HG03060 (cell line): Measurements from ENCODE around the gene ZMIZ1.

Experiments used
- ATAC-seq: cut with Tn5 transposase; IDR thresholded peaks from one replicate; pipeline ENCODE4 v1.9.1; 2021; ENCODE audit warnings: low read depth, moderate number of reproducible peaks; ENCODE audit not compliant: unreplicated experiment

ZMIZ1 gene, protein sequence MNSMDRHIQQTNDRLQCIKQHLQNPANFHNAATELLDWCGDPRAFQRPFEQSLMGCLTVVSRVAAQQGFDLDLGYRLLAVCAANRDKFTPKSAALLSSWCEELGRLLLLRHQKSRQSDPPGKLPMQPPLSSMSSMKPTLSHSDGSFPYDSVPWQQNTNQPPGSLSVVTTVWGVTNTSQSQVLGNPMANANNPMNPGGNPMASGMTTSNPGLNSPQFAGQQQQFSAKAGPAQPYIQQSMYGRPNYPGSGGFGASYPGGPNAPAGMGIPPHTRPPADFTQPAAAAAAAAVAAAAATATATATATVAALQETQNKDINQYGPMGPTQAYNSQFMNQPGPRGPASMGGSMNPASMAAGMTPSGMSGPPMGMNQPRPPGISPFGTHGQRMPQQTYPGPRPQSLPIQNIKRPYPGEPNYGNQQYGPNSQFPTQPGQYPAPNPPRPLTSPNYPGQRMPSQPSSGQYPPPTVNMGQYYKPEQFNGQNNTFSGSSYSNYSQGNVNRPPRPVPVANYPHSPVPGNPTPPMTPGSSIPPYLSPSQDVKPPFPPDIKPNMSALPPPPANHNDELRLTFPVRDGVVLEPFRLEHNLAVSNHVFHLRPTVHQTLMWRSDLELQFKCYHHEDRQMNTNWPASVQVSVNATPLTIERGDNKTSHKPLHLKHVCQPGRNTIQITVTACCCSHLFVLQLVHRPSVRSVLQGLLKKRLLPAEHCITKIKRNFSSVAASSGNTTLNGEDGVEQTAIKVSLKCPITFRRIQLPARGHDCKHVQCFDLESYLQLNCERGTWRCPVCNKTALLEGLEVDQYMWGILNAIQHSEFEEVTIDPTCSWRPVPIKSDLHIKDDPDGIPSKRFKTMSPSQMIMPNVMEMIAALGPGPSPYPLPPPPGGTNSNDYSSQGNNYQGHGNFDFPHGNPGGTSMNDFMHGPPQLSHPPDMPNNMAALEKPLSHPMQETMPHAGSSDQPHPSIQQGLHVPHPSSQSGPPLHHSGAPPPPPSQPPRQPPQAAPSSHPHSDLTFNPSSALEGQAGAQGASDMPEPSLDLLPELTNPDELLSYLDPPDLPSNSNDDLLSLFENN

DNA sequence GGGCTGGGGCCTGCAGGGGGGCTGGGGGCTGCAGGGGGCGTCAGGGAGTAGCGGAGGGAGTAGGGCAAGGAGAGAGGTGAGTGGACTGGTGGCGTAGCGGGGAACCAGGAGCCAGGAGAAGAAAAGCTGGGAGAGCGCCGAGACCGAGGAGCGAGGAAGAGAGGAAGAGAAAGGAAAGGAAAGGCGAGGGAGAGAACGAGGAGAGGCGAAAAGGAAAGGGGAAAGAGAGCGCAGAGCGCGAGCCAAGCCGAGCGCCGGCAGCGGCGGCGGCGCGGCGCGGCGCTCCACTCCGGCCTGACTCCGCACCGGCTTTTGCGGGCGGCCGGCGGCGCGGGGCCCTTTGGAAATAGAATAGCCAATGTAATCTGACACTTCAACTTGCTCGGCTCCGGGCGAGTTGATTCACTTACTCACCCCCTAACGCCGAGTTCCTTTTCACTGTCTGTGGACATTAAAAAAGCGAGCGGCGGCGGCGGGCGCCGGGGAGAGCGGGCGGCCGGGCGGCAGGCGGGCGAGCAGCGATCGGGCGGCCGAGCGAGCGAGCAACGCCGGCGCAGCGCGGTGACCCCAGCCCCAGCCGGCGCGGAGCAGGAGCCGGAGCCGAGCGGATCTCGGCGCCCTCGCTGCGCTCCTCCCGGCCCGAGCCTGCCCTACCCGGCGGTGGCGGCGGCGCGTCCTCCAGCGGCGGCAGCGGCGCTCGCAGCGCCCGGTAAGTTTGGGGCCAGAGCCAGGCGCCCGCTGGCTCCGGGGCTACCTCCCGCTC is at the start of gene ZMIZ1:
Gene ZMIZ1, plus strand, starts transcription at position 405 of the 763 bp plus-strand sequence. CDS start 132,667 bp downstream, outside the sequence.
- ATAC-seq, result peak; percentile 42

DNA sequence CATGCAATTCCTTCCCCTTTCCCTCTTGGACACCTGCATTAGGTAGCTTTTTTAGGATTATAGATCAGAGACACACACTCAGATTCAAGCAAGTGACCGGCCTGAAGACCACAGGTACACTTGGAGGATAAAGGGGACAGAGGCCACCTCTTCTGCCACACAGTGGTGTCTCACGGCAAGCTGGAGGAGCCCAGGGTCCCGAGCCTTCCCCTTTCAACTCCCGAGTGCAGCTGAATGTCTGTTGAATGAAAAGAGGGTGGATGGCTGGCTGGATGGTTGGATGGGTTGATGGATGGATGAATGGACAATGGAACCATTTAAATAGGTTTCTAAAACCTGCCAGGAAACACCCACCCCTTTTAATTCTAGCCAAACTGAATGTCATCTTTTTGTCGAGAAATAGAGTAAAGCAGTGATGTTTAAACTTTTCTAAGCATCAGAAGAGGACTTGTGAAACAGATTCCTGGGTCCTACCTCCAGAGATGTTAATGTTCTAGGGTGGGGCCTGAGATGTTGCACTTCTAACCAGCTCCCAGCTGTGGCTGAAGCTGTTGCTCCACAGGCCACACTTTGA is 49.2 kb upstream of the ZMIZ1 start:
- no peak for ATAC-seq

DNA sequence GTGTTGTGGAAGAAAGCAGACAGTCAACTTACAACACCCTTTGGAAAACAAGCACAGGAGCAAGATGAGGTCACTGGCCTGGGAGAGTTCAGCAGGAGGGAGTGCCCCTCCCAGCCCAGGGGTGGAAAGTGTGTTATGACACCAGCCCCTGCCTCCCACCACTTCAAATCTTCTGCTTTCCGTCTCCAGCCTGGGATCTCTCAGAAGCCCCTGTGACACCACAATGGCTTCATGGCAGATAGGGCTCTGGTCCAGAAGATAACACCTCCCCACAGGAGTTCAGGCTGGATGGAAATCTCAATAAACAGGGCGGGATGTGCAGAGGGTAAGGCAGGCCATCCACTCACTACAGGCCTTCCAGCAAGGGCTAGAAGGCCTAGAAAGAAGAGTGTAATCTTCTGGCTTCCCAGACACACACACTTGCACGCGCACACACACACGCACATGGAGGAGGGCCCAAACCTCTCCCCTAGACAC is 48.7 kb upstream of the ZMIZ1 start:
- no peak for ATAC-seq

DNA sequence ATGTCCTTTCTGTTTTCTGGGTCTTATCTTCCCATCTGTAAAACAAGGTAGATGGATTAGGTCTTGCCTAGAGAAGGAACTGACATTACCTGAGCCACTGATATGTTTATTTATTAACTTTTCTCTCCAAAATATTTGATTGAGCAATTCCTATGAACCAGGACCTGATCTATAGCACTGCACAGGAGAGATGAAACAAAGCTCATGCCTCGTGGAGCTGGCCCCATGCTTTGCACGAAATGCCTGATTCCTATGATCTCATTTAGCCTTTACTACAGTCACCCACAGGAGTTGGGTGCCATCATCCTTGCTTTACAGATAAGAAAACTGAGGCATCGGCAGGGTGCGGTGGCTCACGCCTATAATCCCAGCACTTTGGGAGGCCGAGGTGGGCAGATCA is 48.2 kb upstream of the ZMIZ1 start:
- ATAC-seq, result no peak

DNA sequence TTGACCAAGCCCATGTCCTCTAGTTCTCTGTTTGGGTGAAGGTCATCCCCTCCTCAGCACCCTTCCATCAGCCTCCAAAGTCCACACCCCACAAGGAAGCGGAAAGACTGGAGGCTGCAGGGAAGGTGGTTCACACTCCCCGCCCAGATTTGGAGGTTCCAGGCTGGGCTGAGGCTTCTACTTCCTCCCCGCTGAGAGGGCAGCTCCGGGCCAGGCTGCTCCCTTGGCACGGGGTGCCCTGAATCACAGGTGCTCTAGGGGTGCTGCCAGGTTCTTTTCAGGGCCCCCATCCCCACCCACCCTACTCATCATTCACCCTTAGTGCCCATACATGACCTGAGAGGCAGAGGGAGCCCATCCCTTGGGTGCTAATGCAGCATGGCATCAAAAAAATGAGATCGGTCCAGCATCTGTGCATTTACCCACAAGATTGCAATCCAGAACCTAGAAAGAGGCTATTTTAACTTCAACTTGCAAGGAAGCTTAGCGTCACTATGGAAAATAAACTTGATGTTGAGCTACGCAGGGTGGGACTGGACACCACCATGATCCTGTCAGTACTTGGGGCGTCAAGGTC is 47.3 kb upstream of the ZMIZ1 start:
- no peak for ATAC-seq

DNA sequence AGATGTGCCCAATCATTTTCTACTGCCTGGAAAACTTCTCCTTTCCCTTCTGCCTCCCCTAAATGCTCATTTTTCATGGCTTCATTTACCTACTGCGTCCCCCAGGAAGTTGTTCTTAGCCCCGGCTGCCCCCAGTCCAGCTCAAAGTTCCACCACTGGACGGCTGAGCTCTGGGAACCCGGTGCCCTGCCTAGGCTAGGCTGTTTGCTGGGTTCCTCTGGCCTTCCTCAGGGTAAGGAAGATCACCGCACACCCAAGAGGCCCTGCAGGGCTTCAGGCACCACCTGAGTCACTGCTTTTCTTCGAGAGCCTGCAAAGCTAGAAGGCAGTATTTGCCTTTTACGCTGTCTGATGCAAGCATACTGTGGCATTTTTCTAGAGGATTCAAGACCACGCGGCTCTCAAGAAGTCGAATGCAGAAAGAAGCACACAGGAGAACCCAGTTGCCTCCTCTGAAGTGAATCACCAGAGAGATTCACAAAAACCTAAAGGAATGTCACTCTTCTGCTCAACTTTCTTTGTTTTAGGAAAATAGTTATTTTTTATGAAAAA is 46.7 kb upstream of the ZMIZ1 start:
- ATAC-seq, result no peak

DNA sequence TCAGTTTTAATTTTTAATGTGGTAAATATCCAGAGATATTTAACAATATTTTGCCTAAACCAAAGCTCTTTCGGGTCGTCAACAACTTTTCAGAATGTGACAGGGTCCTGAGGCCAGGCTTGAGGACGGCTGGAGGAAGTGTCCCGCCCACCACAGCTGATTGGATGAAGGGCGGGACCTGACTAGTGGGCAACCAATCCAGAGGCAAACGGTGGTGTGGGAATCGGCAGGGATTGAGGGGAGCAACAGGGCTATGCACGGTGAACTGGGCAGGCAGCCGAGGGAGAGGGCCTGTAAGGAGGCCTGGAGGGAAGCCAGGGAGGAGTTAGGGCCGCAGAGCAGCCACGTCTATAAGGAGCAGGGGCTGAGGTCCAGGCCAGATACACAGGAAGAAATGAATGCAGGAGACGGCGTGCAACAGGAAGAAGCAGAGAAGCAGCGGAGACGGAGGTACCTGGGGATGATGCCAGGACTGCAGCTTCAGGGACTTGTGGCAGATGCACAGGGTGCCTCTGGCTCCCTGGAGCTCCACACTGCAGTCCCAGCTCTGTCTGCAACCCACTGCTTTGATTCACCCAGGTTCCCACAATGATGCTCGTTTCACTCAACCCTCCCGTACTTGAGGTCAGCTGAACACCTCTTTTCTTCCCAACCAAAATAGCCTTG is 46.1 kb upstream of the ZMIZ1 start:
- ATAC-seq, result no peak

DNA sequence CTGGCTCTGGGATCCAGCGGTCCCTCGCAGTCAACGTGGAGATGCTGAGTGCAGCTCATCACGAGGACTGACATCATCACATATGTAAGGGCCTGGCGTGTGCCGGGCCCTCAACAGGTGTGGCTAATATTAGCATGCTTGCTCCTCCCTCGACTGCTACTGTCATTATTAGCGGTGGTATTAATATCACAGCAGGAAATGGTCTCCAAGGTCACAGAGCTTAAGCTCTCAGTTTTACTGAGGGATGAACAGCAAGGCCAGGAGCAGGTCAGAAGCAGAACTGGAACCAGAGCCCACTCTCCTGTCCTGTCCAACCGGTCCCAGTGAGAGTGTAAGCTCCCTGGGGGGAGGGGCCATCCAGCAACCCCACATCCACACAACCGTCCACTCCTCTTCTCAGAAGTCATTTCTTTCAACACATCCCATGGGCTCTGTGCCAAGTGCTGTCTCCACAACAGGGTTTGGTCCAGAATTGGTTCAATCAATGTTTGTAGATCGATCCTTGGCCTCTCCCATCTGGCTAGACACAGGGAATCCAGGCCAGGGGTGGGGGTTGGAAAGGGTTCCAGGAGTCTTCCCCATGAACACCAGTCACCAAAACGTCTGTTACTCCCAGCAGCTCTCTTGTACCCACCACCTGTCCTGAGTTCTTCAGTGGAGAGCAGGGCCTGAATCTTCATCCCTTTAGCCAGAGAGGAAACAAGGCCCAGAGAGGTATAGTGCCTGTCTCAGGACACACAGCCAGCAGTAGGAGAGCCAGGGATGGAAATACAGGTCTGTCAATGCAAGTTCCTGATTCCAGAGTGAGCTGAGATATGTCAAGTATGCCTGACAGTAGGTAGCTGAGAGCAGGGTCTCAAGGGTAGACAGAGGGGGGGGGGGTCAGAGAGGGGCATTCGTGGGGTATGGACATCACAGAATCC is 45.3 kb upstream of the ZMIZ1 start:
- peak; percentile 66 for ATAC-seq

DNA sequence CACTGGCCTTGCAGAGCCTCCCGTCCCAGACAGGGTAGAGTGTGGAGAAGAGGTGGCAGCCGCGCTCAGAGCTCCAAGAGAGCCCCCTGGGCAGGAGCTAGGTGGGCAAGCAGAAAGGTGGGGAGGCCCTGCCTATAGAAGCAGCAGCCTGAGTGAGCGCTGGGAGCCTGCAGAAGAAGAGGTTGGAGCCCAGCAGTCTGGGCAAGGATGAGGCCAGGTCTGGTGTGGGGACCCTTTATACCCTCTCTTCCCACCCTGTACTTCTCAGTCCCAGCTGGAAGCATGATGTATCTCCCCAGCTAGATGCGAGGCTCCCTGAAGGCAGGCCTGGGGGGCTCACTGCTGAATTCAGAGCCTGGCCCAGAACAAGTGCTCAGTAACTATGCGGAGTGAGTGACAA is 44.5 kb upstream of the ZMIZ1 start:
- ATAC-seq, result no peak

DNA sequence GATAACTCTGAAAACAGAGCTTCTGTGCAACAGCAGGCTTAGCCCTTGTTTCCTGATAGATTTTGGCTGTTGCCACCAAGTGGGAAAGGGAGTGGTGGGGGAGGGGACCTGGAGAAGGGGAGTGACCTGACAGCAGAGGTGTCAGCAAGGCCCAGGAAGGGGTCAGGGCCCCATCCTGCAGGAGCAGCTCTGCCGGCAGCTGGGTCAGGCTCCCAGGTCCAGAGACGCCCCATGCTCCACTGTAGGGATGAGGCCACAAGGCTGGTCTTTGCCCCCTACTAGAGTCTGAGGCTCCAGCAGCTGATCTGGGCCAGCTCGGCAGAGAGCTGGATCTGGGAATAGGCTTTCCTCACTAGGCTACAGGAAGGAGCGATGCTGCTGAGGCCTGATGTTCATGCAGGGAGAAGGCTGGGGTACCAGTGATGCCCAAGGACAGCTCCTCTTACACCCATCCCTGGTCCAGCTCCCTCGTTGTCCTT is 44.0 kb upstream of the ZMIZ1 start:
- no peak for ATAC-seq

DNA sequence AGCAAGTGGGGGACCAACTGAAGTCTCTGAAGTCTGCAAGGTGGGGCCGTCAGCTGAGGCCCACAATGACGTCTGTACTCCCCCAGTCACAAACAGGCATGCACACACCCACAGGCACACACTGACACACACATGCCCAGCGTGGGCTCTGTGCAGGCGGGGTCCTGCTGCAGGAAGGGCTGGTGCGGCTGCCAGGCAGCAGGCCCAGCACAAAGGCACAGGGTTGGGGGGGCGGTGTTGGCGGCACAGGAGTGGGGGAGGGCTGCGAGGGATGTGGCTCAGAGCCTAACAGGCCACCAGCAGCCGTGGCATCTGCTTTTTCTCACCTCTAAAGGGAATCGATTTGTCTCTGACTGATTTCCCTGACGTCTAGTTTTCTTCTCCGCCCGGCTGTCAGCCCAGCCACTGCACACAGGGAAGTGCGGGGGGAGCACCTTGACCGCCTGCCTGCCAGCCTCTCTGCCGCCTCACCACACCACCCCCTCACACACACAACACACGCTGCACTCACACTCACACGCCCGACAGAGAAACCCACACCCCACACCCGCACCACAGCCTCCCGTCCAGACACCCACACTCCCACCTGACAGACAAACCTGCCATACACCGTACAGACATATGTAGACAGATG is 43.5 kb upstream of the ZMIZ1 start:
- ATAC-seq, result no peak

DNA sequence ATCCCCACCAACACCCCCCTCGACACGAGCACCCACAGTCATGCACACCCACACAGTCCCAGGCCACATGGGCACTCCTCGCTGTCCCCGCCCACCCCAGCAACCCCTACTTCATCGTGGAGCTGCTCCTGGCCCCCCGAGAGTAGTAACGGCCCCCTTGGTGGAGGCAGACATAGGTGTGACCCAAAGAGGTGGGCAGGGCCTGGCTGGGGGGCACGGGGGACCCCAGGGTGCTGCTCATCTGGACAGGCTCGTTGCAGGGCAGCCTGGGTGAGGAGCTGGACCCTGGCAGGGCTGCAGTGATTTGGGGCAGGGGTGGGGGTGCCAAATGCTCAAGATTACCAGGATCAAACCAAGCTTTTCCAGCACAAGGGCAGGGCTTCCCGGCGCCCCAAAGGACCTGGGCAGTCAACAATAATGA is 42.4 kb upstream of the ZMIZ1 start:
- ATAC-seq, result no peak

DNA sequence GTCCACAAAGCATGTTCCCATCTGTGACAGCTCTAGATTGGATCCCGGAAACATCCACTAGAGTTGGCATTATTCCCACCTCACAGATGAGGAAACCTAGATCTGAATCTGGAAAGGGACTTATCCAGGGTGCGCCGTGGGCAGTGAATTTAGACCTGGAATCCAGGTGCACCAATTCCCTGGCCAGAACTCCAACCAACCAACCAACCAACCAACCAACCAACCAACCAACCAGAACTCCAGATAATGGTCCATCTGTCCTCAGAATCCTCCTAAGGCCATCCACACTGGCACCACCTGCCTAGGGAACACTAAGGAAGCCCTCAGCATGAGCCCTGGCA is 42.0 kb upstream of the ZMIZ1 start:
- no peak for ATAC-seq

DNA sequence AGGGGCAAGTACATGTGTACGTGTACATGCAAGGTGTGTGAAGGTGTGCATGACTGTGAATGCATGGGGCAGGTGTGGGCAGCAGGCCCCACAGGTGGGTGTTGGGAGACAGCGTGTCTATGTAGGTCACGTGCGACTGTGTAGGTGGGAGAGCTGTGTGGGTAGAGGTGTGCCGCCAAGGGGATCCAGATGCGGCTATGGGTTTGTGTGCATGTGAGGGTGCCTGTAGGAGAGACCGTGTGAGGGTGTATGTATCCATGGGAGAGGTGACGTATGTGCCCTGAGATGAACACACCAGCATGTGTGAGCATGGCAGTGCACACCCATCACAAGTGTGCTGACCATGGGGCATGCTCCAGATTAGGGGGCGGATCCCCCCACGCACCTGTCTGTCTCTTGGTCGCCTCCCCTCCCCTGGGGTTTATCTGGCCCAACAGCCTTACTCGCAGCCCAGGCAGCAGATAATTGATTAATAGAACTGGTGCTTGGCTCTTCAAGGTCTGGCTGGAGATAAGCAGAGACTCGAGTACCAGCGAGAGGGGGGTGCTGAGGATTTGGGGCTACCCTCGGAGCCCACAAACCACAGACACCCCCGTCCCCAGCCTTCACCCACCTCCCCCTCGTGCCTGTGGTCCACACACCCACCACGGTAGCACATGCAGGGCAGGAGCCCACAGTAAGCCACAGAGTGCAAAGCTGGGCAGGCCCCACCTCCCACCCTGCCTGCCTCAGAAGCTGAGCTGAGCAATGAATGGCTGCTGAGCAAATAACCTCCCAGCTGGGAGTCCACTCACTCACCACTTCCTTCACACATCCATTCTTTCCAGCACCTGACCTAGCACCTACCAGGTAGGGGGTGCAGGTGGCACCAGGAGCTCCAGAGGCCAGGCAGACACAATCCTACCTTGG is 41.4 kb upstream of the ZMIZ1 start:
- ATAC-seq, result no peak

DNA sequence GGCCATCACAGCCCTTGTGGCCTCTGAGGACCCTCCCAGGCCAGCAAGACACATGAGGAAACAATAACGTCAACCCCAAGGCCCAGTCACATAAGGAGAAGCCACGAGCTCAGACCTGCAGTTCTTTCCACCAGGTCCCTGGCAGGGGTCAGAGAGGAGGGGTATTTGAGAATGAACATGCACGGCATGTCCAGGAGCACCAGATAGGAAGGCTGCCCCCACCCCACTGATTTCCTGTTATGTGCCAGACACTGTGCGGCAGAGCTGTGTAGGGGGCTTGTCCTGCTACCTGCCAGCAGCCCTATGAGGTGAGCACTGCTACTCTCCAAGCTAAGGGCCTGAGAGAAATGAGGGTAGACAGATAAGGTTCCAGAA is 40.7 kb upstream of the ZMIZ1 start:
- ATAC-seq, result no peak

DNA sequence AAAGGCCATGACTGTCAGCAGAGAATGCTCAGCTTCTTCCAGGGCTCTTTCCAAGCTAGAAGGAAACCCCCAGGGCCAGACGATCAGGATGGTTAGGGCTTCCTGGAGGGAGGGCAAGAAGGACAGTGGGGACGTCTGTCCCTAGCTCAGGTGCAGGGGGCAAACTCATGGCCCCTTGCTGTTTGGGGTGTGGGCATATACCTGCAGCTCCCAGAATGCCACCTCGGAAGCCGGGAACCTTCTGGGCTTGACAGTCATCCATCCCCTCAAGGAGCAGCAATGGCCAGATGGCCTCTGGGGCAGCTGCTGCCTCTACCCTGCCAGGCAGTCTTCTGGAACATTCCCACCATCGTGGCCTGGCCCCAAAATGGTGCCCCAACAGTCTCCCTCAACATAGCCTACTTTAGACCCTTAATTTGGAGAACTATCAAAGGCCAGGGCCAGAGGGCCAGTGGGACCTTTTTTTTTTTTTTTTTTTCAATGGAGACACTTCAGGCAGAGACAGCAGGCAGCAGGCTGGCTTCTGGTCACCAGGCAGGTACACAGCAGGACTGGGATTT is 40.2 kb upstream of the ZMIZ1 start:
- no peak for ATAC-seq
